Measurements from ENCODE around the gene GABRA6. TPM values are rescaled to one million over a fixed set of nuclear protein-coding genes. Genes with fewer than 3 reads are reported as not detected.
"Not testable (repeated sequence)": the region's sequence is repeated elsewhere in the genome, so short reads cannot be mapped to it uniquely, and the experiment has no call there.

GABRA6 gene
- not detected for total RNA-seq
- not detected for polyA plus RNA-seq (ENCODE audit: insufficient read length in 6 of 6)
- long read RNA-seq, donor 1, result 0 reads
- long read RNA-seq, donor 2, result 0 reads
- long read RNA-seq, donor 3, result 0 reads
- long read RNA-seq, donor 4, result 0 reads
- long read RNA-seq, donor 5, result 0 reads
- long read RNA-seq, donor 6, result 0 reads
- long read RNA-seq, donor 7, result 0 reads
- long read RNA-seq, donor 8, result 0 reads
- long read RNA-seq, donor 9, result 0 reads
- long read RNA-seq, donor 10, result 0 reads
- long read RNA-seq, donor 11, result 0 reads
- long read RNA-seq, donor 12, result 0 reads

- Histone ChIP-seq H3K27ac (no peak within 1 kb of the TSS), H3K4me1 (no peaks in the 10 kb centered on the region), H3K9me3 (no peaks in the 10 kb centered on the region), H3K36me3 (no peaks in the 10 kb centered on the region), H3K4me3 (no peak within 1 kb of the TSS), H3K27me3 (no peaks in the 10 kb centered on the region)
- no peak for TF ChIP-seq CTCF (IDR thresholded peaks at IDR 0.05)
- DNase-seq (no peak), ATAC-seq (no peak)
- intact Hi-C loops (cut with DNase I), result no loop called here
Measured at GRCh38 chr5:161685461-161685860, at the start of gene GABRA6. Gene GABRA6 (plus strand): TSS chr5:161685721. CDS start chr5:161685990, 269 bp downstream.

- DNase-seq, result no peak
- TF ChIP-seq CTCF (IDR thresholded peaks at IDR 0.05), result no peak
Measured at GRCh38 chr5:161637591-161637990, 47.9 kb upstream of the GABRA6 start.

GRCh38 chr5:161641444-161641843, 44.1 kb upstream of the GABRA6 start:
- H3K4me3 ChIP-seq, result no peak overlapping the region
- DNase-seq (no peak), ATAC-seq (no peak)
- intact Hi-C loops (cut with DNase I), result no loop called here
- TF ChIP-seq CTCF (IDR thresholded peaks at IDR 0.05), result no peak
- H3K27me3 ChIP-seq, result no peaks in the 10 kb centered on the region
- H3K4me1 ChIP-seq, result no peaks in the 10 kb centered on the region
- H3K36me3 ChIP-seq, result no peaks in the 10 kb centered on the region
- no peaks in the 10 kb centered on the region for H3K9me3 ChIP-seq
- H3K27ac ChIP-seq, result no peak overlapping the region

More at GRCh38 chr5:161637591-161637990, 47.9 kb upstream of the GABRA6 start:
- no peak for ATAC-seq
- intact Hi-C loops (cut with DNase I), result no loop called here
- H3K4me3 ChIP-seq, result no peak overlapping the region
- H3K9me3 ChIP-seq, result no peaks in the 10 kb centered on the region
- H3K36me3 ChIP-seq, result no peaks in the 10 kb centered on the region
- no peaks in the 10 kb centered on the region for H3K4me1 ChIP-seq
- no peak overlapping the region for H3K27ac ChIP-seq
- H3K27me3 ChIP-seq, result no peaks in the 10 kb centered on the region

GRCh38 chr5:161645264-161645663, 40.3 kb upstream of the GABRA6 start:
- Histone ChIP-seq H3K36me3 (no peaks in the 10 kb centered on the region), H3K27me3 (no peaks in the 10 kb centered on the region), H3K4me3 (no peak overlapping the region), H3K4me1 (no peaks in the 10 kb centered on the region), H3K9me3 (no peaks in the 10 kb centered on the region), H3K27ac (no peak overlapping the region)
- DNase-seq, result no peak
- no peak for TF ChIP-seq CTCF (IDR thresholded peaks at IDR 0.05)
- intact Hi-C loops (cut with DNase I), result no loop called here
- no peak for ATAC-seq

- ATAC-seq; H3K27ac ChIP-seq; intact Hi-C loops (cut with DNase I); H3K4me1 ChIP-seq; H3K27me3 ChIP-seq; H3K36me3 ChIP-seq; H3K4me3 ChIP-seq; DNase-seq: not testable (repeated sequence)
- H3K9me3 ChIP-seq, result peaks cover 0 to 25% of the 10 kb centered on the region in 2 donors
Measured at GRCh38 chr5:161651926-161652325, 33.6 kb upstream of the GABRA6 start.

- H3K4me1 ChIP-seq, result no peaks in the 10 kb centered on the region
- H3K27ac ChIP-seq, result no peak overlapping the region
- no peak overlapping the region for H3K4me3 ChIP-seq
- peaks cover 0 to 2% of the 10 kb centered on the region in 2 donors for H3K9me3 ChIP-seq
- no peaks in the 10 kb centered on the region for H3K27me3 ChIP-seq
- intact Hi-C loops (cut with DNase I), result no loop called here
- no peak for TF ChIP-seq CTCF (IDR thresholded peaks at IDR 0.05)
- H3K36me3 ChIP-seq, result no peaks in the 10 kb centered on the region
- ATAC-seq (no peak), DNase-seq (peak in 1 of 4 donors; percentile 53)
Measured at GRCh38 chr5:161660806-161661205, 24.7 kb upstream of the GABRA6 start.

Data from left lung (tissue), 14 donors.